Measurements from ENCODE around the gene CELA3B. TPM values are rescaled to one million over a fixed set of nuclear protein-coding genes. Genes with fewer than 3 reads are reported as not detected.
"Not testable (repeated sequence)": the region's sequence is repeated elsewhere in the genome, so short reads cannot be mapped to it uniquely, and the experiment has no call there.

Gene CELA3B
- total and polyA plus RNA-seq, 2 donors (not counting 1 experiment from before 2014, with no cell fraction given): not detected

DNA sequence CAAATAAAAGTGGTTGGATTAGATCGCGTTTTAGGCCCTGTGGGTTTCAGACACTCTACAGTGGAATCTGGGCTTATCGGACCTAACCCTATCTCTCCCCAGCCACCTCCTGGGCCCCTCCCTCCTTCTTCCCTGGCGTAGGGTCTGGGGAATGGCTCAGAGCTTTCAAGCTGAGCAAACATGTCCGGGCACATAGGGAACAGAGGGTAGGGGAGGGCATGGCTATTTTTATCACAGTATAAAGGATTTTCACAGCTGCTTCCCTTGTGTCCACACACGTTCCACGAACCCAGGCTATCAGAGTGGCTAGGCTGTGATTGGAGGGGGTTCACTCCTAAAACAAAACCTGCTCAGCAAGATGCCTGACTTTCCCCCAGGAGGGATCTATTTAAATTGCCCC lies 22.8 kb downstream of the CELA3B start:
- H4K20me1 ChIP-seq (ENCODE audit: control insufficient read depth, extremely low read depth, insufficient read depth, low read length); H3K27ac ChIP-seq (ENCODE audit: insufficient read depth, low read length); DNase-seq (ENCODE audit: low read depth in 2 of 2); H3K36me3 ChIP-seq (ENCODE audit: control insufficient read depth, insufficient read depth, low read length); H3K9me3 ChIP-seq (ENCODE audit: control insufficient read depth, insufficient read depth, low read depth, low read length); H3K4me2 ChIP-seq (ENCODE audit: extremely low read depth, insufficient read depth, low read length); H3K9ac ChIP-seq (ENCODE audit: insufficient read depth, low read length); H3K4me1 ChIP-seq (ENCODE audit: control insufficient read depth, extremely low read depth, insufficient read depth, low read length); H3K27me3 ChIP-seq (ENCODE audit: control insufficient read depth, insufficient read depth, low read length); H2AFZ ChIP-seq (ENCODE audit: low read length); H3K4me3 ChIP-seq (replicated peaks in 1 of 4; ENCODE audit: control extremely low read depth in 1 of 4, insufficient read depth in 1 of 4, low read depth in 3 of 4, low read length in 4 of 4); H3K79me2 ChIP-seq (ENCODE audit: control insufficient read depth, insufficient read depth, low read length): not testable (repeated sequence)

DNA sequence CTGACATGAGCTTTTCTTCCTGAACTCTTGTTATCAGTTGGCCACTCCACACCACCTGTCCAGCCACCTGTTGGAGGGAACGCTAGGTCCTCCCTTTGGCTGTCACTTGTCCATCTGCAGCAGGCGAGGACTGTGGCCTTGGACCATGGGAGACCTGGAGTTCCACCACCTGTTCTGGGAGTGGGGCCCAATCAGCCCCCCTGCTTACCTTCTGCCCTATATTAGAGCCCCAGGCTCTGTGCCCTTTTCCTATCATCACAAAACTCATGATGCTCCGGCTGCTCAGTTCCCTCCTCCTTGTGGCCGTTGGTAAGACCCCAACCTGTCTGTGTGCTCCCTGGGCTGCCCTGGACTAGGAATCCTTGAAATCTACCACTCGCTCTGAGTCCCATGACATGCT lies 24.6 kb downstream of the CELA3B start, which contains the start of gene CELA3A:
TSS of gene CELA3A (plus strand) at position 249 of the 400 bp plus-strand sequence. CDS start at position 267, 18 bp downstream.
- Histone ChIP-seq H3K9ac (ENCODE audit: insufficient read depth, low read length) (no peak within 1 kb of the TSS), H3K4me1 (ENCODE audit: control insufficient read depth, extremely low read depth, insufficient read depth, low read length) (no peaks in the 10 kb centered on the region), H3K36me3 (ENCODE audit: control insufficient read depth, insufficient read depth, low read length) (no peaks in the 10 kb centered on the region), H3K9me3 (ENCODE audit: control insufficient read depth, insufficient read depth, low read depth, low read length) (no peaks in the 10 kb centered on the region), H3K27ac (ENCODE audit: insufficient read depth, low read length) (no peak within 1 kb of the TSS), H3K79me2 (ENCODE audit: control insufficient read depth, insufficient read depth, low read length) (no peaks in the 10 kb centered on the region), H3K4me2 (ENCODE audit: extremely low read depth, insufficient read depth, low read length) (no peak within 1 kb of the TSS), H3K27me3 (ENCODE audit: control insufficient read depth, insufficient read depth, low read length) (no peaks in the 10 kb centered on the region), H2AFZ (ENCODE audit: low read length) (no peak within 1 kb of the TSS), H4K20me1 (ENCODE audit: control insufficient read depth, extremely low read depth, insufficient read depth, low read length) (no peaks in the 10 kb centered on the region), H3K4me3 (replicated peaks in 1 of 4; ENCODE audit: control extremely low read depth in 1 of 4, insufficient read depth in 1 of 4, low read depth in 3 of 4, low read length in 4 of 4) (no peak within 1 kb of the TSS)
- no peak for DNase-seq (ENCODE audit: low read depth in 2 of 2)
- no peak for TF ChIP-seq EZH2 (IDR thresholded peaks at IDR 0.05; ENCODE audit: low read length, missing control alignments)

DNA sequence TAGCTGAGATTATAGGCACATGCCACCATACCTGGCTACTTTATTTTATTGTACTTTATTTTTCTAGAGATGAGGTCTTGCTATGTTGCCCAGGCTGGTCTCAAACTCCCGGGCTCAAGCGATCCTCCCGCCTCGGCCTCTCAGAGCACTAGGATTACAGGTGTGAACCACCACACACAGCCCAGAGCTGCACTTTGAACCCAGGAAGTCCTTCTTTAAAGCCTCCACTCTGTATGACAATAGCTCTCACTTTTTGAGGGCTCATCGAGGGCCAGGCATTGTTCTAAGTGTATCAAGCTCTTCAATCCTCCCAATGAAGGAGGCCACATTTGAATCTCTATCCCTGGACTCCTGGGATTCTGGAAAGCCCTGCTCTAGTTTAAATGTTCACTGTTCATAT lies 25.6 kb downstream of the CELA3B start:
- not testable (repeated sequence) for H3K4me1 ChIP-seq (ENCODE audit: control insufficient read depth, extremely low read depth, insufficient read depth, low read length); H2AFZ ChIP-seq (ENCODE audit: low read length); H4K20me1 ChIP-seq (ENCODE audit: control insufficient read depth, extremely low read depth, insufficient read depth, low read length); H3K9me3 ChIP-seq (ENCODE audit: control insufficient read depth, insufficient read depth, low read depth, low read length); H3K79me2 ChIP-seq (ENCODE audit: control insufficient read depth, insufficient read depth, low read length); H3K4me2 ChIP-seq (ENCODE audit: extremely low read depth, insufficient read depth, low read length); H3K27ac ChIP-seq (ENCODE audit: insufficient read depth, low read length); H3K27me3 ChIP-seq (ENCODE audit: control insufficient read depth, insufficient read depth, low read length); H3K4me3 ChIP-seq (replicated peaks in 1 of 4; ENCODE audit: control extremely low read depth in 1 of 4, insufficient read depth in 1 of 4, low read depth in 3 of 4, low read length in 4 of 4); H3K36me3 ChIP-seq (ENCODE audit: control insufficient read depth, insufficient read depth, low read length); H3K9ac ChIP-seq (ENCODE audit: insufficient read depth, low read length); DNase-seq (ENCODE audit: low read depth in 2 of 2)

DNA sequence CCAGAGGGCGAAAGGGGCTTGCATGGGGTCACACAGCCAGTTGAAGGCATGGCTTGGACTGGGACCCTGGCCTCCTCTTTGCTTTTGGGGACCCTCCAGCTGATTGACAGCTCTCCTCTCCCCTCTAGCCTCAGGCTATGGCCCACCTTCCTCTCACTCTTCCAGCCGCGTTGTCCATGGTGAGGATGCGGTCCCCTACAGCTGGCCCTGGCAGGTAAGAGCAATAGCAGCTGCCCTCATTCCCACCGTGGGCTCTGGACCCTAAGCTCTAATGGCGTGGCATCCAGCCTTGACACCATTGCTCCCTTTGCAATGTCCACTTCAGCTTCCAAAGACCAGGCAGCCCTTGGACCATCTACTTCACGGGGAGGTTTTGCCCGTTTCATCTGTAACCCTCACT lies 26.1 kb downstream of the CELA3B start:
- not testable (repeated sequence) for H4K20me1 ChIP-seq (ENCODE audit: control insufficient read depth, extremely low read depth, insufficient read depth, low read length); H3K79me2 ChIP-seq (ENCODE audit: control insufficient read depth, insufficient read depth, low read length); H3K36me3 ChIP-seq (ENCODE audit: control insufficient read depth, insufficient read depth, low read length); H3K9ac ChIP-seq (ENCODE audit: insufficient read depth, low read length); H3K27ac ChIP-seq (ENCODE audit: insufficient read depth, low read length); H3K27me3 ChIP-seq (ENCODE audit: control insufficient read depth, insufficient read depth, low read length); H3K9me3 ChIP-seq (ENCODE audit: control insufficient read depth, insufficient read depth, low read depth, low read length); H3K4me2 ChIP-seq (ENCODE audit: extremely low read depth, insufficient read depth, low read length); H3K4me1 ChIP-seq (ENCODE audit: control insufficient read depth, extremely low read depth, insufficient read depth, low read length); H3K4me3 ChIP-seq (replicated peaks in 1 of 4; ENCODE audit: control extremely low read depth in 1 of 4, insufficient read depth in 1 of 4, low read depth in 3 of 4, low read length in 4 of 4); DNase-seq (ENCODE audit: low read depth in 2 of 2); H2AFZ ChIP-seq (ENCODE audit: low read length)

DNA sequence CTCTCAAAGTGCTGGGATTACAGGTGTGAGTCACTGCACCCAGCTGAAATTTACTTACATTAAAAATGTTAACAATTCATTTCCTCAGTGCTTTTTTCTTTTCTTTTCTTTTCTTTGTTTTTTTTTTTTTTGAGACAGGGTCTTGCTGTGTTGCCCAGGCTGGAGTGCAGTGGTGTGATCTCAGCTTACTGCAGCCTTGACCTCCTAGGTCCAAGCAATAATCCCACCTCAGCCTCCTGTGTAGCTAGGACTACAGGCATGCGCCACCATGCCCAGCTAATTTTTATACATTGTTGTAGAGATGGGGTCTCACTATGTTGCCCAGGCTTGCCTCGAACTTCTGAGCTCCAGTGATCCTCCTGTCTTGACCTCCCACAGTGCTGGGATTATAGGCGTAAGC lies 27.1 kb downstream of the CELA3B start:
- H3K27me3 ChIP-seq (ENCODE audit: control insufficient read depth, insufficient read depth, low read length); H4K20me1 ChIP-seq (ENCODE audit: control insufficient read depth, extremely low read depth, insufficient read depth, low read length); DNase-seq (ENCODE audit: low read depth in 2 of 2); H3K79me2 ChIP-seq (ENCODE audit: control insufficient read depth, insufficient read depth, low read length); H3K4me2 ChIP-seq (ENCODE audit: extremely low read depth, insufficient read depth, low read length); H3K27ac ChIP-seq (ENCODE audit: insufficient read depth, low read length); H3K4me1 ChIP-seq (ENCODE audit: control insufficient read depth, extremely low read depth, insufficient read depth, low read length); H3K9ac ChIP-seq (ENCODE audit: insufficient read depth, low read length); H2AFZ ChIP-seq (ENCODE audit: low read length); H3K9me3 ChIP-seq (ENCODE audit: control insufficient read depth, insufficient read depth, low read depth, low read length); H3K4me3 ChIP-seq (replicated peaks in 1 of 4; ENCODE audit: control extremely low read depth in 1 of 4, insufficient read depth in 1 of 4, low read depth in 3 of 4, low read length in 4 of 4); H3K36me3 ChIP-seq (ENCODE audit: control insufficient read depth, insufficient read depth, low read length): not testable (repeated sequence)
